Stomach (tissue), 4 donors: Measurements from ENCODE around the gene CIROP.

ENCODE experiments used
- CTCF ChIP-seq, 7 experiments: fragments of 450-650 bp in 4 of 7; fragments of 200-600 bp in 3 of 7; sonication (generic) in 3 of 7; IDR thresholded peaks; one replicate each; pipeline ENCODE4 v1.5.1; 2016 to 2019; ENCODE audit warnings: antibody characterized with exemption in 7 of 7, control low read depth in 2 of 7, mild to moderate bottlenecking in 1 of 7
- EP300 ChIP-seq: sonication (generic); formaldehyde crosslinking; IDR thresholded peaks from one replicate; pipeline ENCODE4 v1.6.1; 2017; ENCODE audit warnings: antibody characterized with exemption
- POLR2A ChIP-seq, 4 donors: fragments of 450-650 bp; IDR thresholded peaks; one replicate each; pipeline ENCODE4 v1.6.1; 2016; ENCODE audit warnings: antibody characterized with exemption in 4 of 4, control low read depth in 2 of 4, mild to moderate bottlenecking in 1 of 4, moderate library complexity in 1 of 4
- POLR2AphosphoS5 ChIP-seq, 3 donors: sonication (generic); formaldehyde crosslinking; IDR thresholded peaks; one replicate each; pipeline ENCODE4 v1.6.1; 2016; ENCODE audit warnings: antibody characterized with exemption in 3 of 3

DNA sequence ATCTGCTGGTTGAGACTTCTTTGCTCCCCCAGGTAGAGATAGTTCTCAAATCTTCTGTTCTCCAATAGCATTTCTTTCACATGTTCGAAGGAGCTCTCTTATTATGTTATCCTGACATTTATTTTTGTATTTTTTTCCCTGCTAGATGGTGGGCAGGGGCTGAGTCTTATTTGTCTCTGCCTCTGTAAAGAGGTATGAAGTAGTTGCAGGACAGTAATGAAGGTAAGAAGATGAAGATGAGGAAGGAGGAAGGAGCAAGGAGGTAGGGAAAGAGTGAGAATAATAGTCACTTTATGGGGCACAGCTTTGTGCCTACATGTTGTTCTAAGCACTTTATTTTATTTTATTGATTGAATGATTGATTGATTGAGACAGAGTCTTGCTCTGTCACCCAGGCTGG, 5.0 kb upstream of the CIROP start:
- TF ChIP-seq CTCF (IDR thresholded peaks at IDR 0.05): no peak
- TF ChIP-seq POLR2A (IDR thresholded peaks at IDR 0.05): no peak
- no peak for TF ChIP-seq EP300
- TF ChIP-seq POLR2AphosphoS5 (IDR thresholded peaks at IDR 0.05): no peak
